Neutrophil (primary cell): ENCODE data around the gene PMS1.

ENCODE experiments used
- H3K27ac ChIP-seq: fragments of 200-600 bp; sonication (generic); 2 replicates; pipeline ENCODE4 v1.5.1; 2016; ENCODE audit warnings: mild to moderate bottlenecking, moderate library complexity
- H3K27me3 ChIP-seq: fragments of 200-600 bp; sonication (generic); 2 replicates; pipeline ENCODE4 v1.6.0; 2016; ENCODE audit warnings: mild to moderate bottlenecking
- H3K36me3 ChIP-seq: fragments of 200-600 bp; sonication (generic); 2 replicates; pipeline ENCODE4 v1.5.1; 2017
- H3K4me1 ChIP-seq, 2 experiments: fragments of 200-600 bp in 1 of 2; sonication (generic) in 1 of 2; 1 replicate in 1 of 2; 2 replicates in 1 of 2; pipeline versions ENCODE4 v1.5.1 to v1.6.1; 2013 to 2016; ENCODE audit warnings: low read depth in 1 of 2, low read length in 1 of 2, mild to moderate bottlenecking in 1 of 2, moderate library complexity in 1 of 2; ENCODE audit not compliant: control insufficient read depth in 1 of 2, insufficient read depth in 1 of 2
- H3K4me3 ChIP-seq, 2 experiments: fragments of 200-600 bp in 1 of 2; sonication (generic) in 1 of 2; 1 replicate in 1 of 2; 2 replicates in 1 of 2; pipeline ENCODE4 v1.5.1; 2013 to 2016; ENCODE audit warnings: low read depth in 1 of 2, low read length in 1 of 2, mild to moderate bottlenecking in 1 of 2, moderate library complexity in 1 of 2
- H3K9me3 ChIP-seq: fragments of 200-600 bp; sonication (generic); 2 replicates; pipeline ENCODE4 v1.5.1; 2016
- CTCF ChIP-seq: fragments of 200-600 bp; sonication (generic); IDR thresholded peaks from 2 replicates; pipeline ENCODE4 v1.5.1; 2016; ENCODE audit warnings: antibody characterized with exemption

PMS1 gene

DNA sequence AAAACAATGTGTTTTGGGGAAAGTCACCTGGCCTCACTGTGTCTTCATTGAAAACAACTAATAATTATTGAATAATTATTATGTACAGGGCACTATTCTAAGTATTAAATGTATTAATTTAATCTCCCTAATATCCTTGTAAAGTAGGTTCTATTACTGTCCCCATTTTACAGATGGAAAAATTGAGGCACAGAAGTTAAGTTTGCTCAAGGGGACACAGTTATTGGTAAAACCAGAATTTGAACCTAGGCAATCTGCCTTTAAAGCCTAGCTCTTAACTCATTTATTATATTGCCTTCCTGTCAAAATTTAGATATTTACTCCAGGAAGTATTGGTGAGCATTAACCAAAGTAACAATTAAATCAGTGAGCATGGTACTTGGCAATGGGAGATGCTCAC is 84.6 kb downstream of the PMS1 start:
- H3K27ac ChIP-seq, result no peak overlapping the region
- H3K9me3 ChIP-seq, result no peaks in the 10 kb centered on the region
- no peaks in the 10 kb centered on the region for H3K27me3 ChIP-seq
- H3K4me1 ChIP-seq, result peaks cover 11 to 15% of the 10 kb centered on the region in 2 experiments
- no peak overlapping the region for H3K4me3 ChIP-seq
- H3K36me3 ChIP-seq, result no peaks in the 10 kb centered on the region
- TF ChIP-seq CTCF, result no peak

DNA sequence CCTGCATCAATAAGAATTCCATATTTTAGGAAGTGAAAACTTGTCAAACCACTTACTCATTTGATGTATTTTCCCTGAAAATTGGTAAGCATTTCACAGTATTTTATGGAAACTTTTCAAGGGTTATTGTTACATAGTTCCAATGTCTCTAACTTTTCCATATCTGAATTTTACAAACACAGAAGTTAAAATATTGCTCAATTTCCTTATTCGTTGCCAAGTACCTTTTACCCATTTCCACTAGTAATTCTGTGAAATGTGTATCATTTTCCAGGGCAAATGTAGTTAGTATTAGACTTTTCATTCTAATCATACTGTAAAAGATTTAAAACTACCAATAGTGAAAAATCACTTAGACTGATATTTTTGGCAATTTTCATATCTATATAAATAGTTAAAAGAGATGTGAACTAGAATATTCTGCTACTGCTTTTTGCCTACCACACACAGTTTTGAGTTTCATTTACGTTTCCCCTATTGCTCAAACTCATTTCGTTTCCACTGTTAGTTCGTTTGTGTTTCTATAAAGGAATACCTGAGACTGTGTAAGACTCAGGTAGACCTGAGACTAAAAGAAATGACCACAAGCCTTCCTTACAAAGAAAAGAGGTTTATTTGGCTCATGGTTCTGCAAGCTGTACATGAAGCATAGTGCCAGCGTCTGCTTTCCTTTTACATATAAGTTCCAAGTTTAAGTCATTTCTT is 86.3 kb downstream of the PMS1 start:
- no peaks in the 10 kb centered on the region for H3K9me3 ChIP-seq
- H3K4me1 ChIP-seq, result peaks cover 11 to 15% of the 10 kb centered on the region in 2 experiments
- H3K36me3 ChIP-seq, result no peaks in the 10 kb centered on the region
- H3K4me3 ChIP-seq, result no peak overlapping the region
- peak overlapping the region; percentile 51 for H3K27ac ChIP-seq
- no peaks in the 10 kb centered on the region for H3K27me3 ChIP-seq
- TF ChIP-seq CTCF, result no peak

- H3K4me1 ChIP-seq, result peaks cover 11 to 15% of the 10 kb centered on the region in 2 experiments
- TF ChIP-seq CTCF, result no peak
- no peaks in the 10 kb centered on the region for H3K27me3 ChIP-seq
- H3K9me3 ChIP-seq, result no peaks in the 10 kb centered on the region
- H3K27ac ChIP-seq, result no peak overlapping the region
- no peak overlapping the region for H3K4me3 ChIP-seq
- no peaks in the 10 kb centered on the region for H3K36me3 ChIP-seq
Measured at GRCh38 chr2:189873696-189874095, 89.4 kb downstream of the PMS1 start.

DNA sequence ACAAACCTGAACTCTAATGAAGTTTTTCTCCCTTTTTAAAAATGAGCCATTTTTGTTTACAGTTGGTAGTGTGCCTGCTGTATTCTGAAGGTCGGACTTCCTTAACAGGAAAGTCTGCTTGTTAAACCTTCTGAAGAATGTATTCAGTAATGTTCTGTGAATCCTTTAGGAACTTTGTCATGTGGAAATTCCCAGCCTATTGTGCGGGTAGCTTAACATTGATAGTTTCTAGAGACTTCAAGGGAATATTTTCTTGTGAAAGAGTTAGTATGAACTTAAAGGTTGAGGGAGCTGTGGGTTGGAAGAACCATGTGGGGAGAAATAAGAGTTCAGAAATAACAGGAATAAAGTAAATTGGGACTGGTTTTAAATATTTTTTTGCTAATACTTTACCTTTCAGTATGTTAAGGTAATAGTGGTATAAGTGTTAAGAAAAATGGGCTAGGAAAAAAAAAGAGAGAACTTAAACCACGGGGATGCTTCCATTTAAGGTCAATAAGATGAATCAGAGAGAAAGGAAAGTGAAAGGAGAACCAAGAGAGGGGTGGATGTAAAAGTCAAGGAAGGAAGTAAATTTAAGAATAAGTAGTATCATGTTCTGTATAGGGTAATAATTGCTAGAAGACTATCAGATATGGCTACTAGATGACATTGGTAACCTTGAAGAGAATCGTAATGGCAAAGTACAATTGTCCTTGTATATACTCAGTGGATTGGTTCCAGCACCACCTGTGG is 90.5 kb downstream of the PMS1 start:
- H3K27ac ChIP-seq, result no peak overlapping the region
- no peak overlapping the region for H3K4me3 ChIP-seq
- H3K9me3 ChIP-seq, result no peaks in the 10 kb centered on the region
- peaks cover 11 to 15% of the 10 kb centered on the region in 2 experiments for H3K4me1 ChIP-seq
- TF ChIP-seq CTCF, result no peak
- no peaks in the 10 kb centered on the region for H3K27me3 ChIP-seq
- no peaks in the 10 kb centered on the region for H3K36me3 ChIP-seq

DNA sequence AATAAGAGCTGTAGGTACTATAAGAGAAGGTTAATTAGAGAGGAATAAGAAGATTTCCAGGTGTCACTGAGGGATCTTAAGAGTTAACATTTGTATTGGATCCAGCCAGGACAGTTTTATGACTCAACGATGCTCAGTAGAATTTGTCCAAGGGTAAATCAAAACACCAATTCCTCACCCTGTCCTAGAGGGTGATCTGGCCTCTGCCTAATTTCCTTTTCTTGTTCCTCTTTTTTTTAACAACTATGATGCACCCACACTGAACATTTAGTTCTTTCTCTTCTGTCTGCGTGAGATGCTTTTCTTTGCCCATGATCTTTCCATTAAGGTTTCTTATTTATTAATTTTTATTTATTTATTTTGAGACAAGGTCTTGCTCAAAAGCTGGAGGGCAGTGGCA is 92.0 kb downstream of the PMS1 start:
- no peaks in the 10 kb centered on the region for H3K36me3 ChIP-seq
- peaks cover 0 to under 1% of the 10 kb centered on the region in 2 experiments for H3K4me1 ChIP-seq
- no peaks in the 10 kb centered on the region for H3K9me3 ChIP-seq
- no peak overlapping the region for H3K27ac ChIP-seq
- no peak for TF ChIP-seq CTCF
- no peaks in the 10 kb centered on the region for H3K27me3 ChIP-seq
- H3K4me3 ChIP-seq, result no peak overlapping the region
